Neural progenitor cell (in vitro differentiated cells): ENCODE data around the gene INO80.

Source experiments
- EZH2 ChIP-seq: fragments of 200-600 bp; sonication (generic); IDR thresholded peaks from 2 replicates; pipeline ENCODE4 v1.6.1; 2017; ENCODE audit warnings: antibody characterized with exemption, mild to moderate bottlenecking, moderate library complexity
- EZH2phosphoT487 ChIP-seq: fragments of 200-600 bp; sonication (generic); IDR thresholded peaks from 2 replicates; pipeline ENCODE4 v1.6.1; 2017; ENCODE audit warnings: antibody characterized with exemption
- TF ChIP-seq, protein P1 (sequence below): fragments of 200-600 bp; sonication (generic); IDR thresholded peaks from 2 replicates; pipeline ENCODE4 v1.5.1; 2017; ENCODE audit warnings: antibody characterized with exemption, mild to moderate bottlenecking

DNA sequence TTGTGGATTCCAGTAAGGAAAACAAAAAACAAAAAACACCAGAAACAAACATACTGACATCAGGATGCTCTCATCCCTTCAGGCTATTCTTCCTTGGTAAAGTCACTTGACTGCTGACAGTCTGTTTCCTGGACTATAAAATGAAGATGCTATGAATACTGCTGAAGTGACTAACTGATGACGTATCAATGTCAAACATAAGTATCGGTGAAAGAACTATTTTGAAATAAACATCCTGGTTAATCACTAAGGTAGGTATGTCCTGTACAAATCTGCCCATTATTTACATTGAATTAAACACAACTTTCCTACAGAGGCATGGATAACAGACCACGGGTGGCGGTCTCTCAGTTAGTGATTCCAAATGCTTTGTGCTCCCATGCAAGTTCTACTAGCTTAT is 116.9 kb downstream of the INO80 start:
- TF ChIP-seq, protein P1, sequence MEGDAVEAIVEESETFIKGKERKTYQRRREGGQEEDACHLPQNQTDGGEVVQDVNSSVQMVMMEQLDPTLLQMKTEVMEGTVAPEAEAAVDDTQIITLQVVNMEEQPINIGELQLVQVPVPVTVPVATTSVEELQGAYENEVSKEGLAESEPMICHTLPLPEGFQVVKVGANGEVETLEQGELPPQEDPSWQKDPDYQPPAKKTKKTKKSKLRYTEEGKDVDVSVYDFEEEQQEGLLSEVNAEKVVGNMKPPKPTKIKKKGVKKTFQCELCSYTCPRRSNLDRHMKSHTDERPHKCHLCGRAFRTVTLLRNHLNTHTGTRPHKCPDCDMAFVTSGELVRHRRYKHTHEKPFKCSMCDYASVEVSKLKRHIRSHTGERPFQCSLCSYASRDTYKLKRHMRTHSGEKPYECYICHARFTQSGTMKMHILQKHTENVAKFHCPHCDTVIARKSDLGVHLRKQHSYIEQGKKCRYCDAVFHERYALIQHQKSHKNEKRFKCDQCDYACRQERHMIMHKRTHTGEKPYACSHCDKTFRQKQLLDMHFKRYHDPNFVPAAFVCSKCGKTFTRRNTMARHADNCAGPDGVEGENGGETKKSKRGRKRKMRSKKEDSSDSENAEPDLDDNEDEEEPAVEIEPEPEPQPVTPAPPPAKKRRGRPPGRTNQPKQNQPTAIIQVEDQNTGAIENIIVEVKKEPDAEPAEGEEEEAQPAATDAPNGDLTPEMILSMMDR, result no peak
- TF ChIP-seq EZH2phosphoT487 (no peak), EZH2 (no peak)
